MM.1S (cell line): ENCODE data around the gene CRADD.

Experiments used
- EZH2 ChIP-seq: fragments of 300-600 bp; sonication (generic); optimal IDR thresholded peaks from 2 replicates; pipeline ENCODE3; 2017; ENCODE audit warnings: low read depth, mild to moderate bottlenecking, antibody characterized with exemption, low read length, mixed read lengths
- EZH2phosphoT487 ChIP-seq: fragments of 300-600 bp; sonication (generic); IDR thresholded peaks from 2 replicates; pipeline ENCODE4 v1.6.1; 2018; ENCODE audit warnings: antibody characterized with exemption, low read length
- TF ChIP-seq, protein P1 (sequence below): fragments of 300-600 bp; sonication (generic); IDR thresholded peaks from 2 replicates; pipeline ENCODE4 v1.5.1; 2016; ENCODE audit warnings: antibody characterized with exemption, low read length, mixed read lengths

GRCh38 chr12:93696462-93696861, 19.3 kb downstream of the CRADD start:
- TF ChIP-seq, protein P1, sequence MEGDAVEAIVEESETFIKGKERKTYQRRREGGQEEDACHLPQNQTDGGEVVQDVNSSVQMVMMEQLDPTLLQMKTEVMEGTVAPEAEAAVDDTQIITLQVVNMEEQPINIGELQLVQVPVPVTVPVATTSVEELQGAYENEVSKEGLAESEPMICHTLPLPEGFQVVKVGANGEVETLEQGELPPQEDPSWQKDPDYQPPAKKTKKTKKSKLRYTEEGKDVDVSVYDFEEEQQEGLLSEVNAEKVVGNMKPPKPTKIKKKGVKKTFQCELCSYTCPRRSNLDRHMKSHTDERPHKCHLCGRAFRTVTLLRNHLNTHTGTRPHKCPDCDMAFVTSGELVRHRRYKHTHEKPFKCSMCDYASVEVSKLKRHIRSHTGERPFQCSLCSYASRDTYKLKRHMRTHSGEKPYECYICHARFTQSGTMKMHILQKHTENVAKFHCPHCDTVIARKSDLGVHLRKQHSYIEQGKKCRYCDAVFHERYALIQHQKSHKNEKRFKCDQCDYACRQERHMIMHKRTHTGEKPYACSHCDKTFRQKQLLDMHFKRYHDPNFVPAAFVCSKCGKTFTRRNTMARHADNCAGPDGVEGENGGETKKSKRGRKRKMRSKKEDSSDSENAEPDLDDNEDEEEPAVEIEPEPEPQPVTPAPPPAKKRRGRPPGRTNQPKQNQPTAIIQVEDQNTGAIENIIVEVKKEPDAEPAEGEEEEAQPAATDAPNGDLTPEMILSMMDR = no peak
- TF ChIP-seq EZH2phosphoT487 (no peak), EZH2 (no peak)
